GM18499 (cell line): ENCODE results near the gene VWA8.

Experiments used
- ATAC-seq: cut with Tn5 transposase; IDR thresholded peaks from one replicate; pipeline ENCODE4 v1.9.1; 2021; ENCODE audit warnings: moderate number of reproducible peaks; ENCODE audit not compliant: insufficient read depth, unreplicated experiment

VWA8 gene

GRCh38 chr13:41700790-41701310, 260.1 kb downstream of the VWA8 start:
- no peak for ATAC-seq

GRCh38 chr13:41699759-41700158, 261.1 kb downstream of the VWA8 start:
- no peak for ATAC-seq

DNA sequence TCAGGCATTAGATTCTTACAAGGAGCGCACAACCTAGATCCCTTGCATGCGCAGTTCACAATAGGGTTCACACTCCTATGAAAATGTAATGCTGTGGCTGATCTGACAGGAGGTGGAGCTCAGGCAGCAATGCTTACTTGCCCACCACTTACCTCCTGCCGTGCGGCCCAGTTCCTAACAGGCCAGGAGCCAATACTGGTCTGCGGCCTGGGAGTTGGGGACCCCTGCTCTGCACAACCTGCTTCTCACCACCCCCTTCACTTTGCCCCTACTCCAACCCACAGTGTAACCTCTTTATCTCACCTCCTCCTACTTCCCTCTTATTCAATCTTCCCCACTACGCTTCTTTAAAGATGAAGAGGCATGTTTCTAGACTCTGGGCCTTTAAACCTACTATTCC, 263.3 kb downstream of the VWA8 start:
- no peak for ATAC-seq

GRCh38 chr13:41696163-41697003, 264.5 kb downstream of the VWA8 start:
- ATAC-seq = no peak

- no peak for ATAC-seq
These were observed 266.2 kb downstream of the VWA8 start for GRCh38 chr13:41694545-41695301.

DNA sequence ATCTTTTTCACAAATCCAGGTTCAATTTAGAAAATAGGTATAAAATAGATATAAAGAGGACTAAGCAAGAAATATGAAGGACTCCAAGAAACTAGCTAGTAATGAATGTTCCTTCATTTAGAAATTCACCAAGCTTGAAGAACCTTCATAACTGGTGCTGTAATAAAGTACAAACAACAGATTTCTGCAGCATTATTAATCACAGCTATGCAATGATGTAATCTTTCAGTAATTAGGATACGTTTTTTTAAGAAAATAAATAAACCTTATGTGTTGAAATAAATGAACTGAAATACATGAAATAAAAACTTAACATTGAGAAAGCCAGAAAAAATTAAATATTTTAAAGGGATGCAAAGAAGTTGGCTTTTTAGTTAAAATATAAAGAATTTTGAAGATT, 267.5 kb downstream of the VWA8 start:
- ATAC-seq = no peak

- no peak for ATAC-seq
These were observed 269.6 kb downstream of the VWA8 start for GRCh38 chr13:41691274-41691673.

DNA sequence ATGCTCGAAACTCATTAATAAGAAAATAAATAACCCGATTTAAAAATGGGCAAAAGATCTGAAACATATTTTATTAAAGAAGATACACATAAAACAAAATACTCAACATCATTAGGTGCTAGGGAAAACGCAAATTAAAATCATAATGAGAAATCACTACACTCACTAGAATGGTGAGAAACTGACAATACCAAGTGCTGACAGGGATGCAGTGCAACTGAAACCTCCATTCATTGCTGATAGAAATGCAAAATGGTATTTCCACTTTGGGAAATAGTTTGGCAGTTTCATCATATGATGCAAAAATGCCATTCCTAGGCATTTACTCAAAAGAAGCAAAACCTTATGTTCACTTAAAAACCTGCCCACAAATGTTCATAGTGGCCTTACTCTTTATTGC, 278.1 kb downstream of the VWA8 start:
- ATAC-seq = no peak

DNA sequence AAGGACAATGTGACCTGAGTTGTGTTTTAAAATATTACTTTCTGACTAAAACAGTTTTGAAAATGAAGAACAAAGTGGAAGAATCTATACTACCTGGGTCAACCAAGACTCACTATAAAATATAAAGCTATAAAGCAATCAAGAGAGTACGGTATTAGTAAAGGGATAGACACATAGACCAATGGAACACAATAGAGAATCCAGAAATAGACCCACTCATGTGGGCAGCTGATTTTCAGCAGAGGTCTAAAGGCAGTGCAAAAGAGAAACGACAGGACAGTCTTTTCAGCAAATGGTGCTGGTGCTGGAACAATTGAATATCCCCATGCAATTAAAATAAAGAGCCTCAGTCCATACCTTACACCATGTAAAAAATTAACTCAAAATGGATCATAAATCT, 278.9 kb downstream of the VWA8 start:
- no peak for ATAC-seq

- ATAC-seq = no peak
These were observed 279.3 kb downstream of the VWA8 start for GRCh38 chr13:41681587-41681986.

GRCh38 chr13:41680900-41681299, 280.0 kb downstream of the VWA8 start:
- no peak for ATAC-seq

- no peak for ATAC-seq
These were observed 282.1 kb downstream of the VWA8 start for GRCh38 chr13:41678848-41679247.

DNA sequence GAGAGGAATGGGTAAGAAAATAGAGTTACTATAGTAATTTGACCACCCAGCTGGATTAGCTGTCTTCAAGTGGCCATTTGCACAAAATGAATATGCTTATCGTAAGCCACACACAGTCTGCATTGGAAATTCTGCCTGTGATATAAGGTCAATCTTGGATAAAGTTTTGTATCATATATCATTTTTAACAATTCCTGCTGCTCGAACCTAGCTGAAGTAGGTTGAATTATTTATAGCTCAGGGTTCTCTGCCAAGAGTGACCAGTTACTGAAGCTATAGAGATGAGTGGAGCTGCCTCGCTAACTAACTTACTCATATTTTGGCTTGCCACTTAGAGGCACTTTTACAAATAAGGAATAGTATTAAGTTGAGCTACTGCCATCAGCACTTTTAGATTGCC, 282.7 kb downstream of the VWA8 start:
- no peak for ATAC-seq

GRCh38 chr13:41675306-41675705, 285.6 kb downstream of the VWA8 start:
- no peak for ATAC-seq

DNA sequence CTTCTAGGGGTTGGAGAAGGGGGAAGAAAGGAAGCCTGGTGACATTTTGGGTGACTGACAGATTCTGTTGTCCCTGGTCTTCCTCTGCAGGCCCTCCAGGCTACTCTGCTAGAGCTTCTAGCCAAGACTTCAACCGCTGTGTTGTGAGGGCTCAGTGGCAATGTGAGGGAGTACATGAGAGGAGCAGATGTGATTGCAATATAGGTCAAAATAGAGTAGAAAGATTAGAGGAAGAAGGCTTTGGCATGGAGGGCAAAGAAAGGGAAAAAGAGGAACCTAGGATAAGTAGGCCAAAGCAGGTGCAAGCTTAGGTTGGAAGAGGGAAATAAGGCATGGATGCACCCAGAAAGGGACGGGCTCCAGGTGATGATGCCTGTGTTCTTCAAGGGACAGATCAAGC, 286.7 kb downstream of the VWA8 start:
- no peak for ATAC-seq

DNA sequence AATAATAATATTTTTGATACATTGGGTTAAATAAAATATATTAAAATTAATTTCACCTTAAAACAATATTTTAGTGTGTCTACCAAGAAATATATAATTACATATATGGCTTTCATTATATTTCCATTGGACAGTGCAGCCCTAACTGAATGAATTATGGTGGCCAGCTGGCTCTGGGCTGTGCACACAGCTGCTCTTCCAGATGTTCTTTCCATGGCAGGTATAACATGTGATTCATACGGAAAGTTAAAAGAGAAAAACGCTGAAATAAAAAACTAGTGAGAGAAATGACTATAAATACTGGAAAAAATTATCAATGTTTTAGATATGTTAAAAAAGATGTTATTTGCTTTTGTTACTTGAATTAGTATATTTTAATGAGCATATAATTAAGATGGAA, 287.3 kb downstream of the VWA8 start:
- ATAC-seq = no peak

GRCh38 chr13:41670873-41671443, 290.0 kb downstream of the VWA8 start:
- no peak for ATAC-seq

DNA sequence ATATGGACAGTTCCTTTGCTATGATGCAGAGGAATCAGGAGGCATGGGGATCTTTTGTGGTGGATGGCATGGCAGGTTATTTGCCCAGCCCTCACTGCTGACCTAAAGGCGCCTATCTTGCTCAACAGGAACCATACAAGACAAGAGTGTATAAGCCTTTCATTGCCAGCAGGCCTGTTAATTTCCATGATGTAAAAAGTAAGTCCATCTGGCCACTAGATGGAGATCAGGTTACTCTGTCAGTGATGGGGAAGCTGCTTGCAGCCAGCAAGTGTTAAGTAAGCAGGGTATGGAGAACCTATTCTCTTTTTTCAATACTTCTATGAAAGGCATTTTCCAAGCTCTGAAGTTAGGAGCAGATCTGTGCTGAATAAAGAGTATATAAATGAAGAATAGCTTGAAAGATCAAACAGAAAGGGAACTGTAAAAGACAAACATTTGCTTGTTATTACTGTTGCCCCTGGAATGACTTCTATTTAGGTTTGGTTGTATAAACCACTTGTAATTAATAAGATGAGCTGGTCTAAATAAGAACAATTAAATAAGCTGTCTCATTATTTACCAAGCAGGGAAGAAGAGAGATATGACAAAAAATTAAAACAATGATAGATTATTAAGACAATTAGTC, 292.7 kb downstream of the VWA8 start:
- ATAC-seq = peak; percentile 84

- ATAC-seq = no peak
These were observed 294.3 kb downstream of the VWA8 start for GRCh38 chr13:41666644-41667043.

GRCh38 chr13:41660411-41660810, 300.5 kb downstream of the VWA8 start:
- no peak for ATAC-seq
